HG03196 (cell line): ENCODE data around the gene S1PR1.
A peak's percentile ranks its signal among the peaks of the same experiment; 100 is the strongest.
"Not testable (repeated sequence)": the region's sequence is repeated elsewhere in the genome, so short reads cannot be mapped to it uniquely, and the experiment has no call there.

Source experiments
- ATAC-seq: cut with Tn5 transposase; IDR thresholded peaks from one replicate; pipeline ENCODE4 v1.9.1; 2021; ENCODE audit not compliant: unreplicated experiment

Gene S1PR1

DNA sequence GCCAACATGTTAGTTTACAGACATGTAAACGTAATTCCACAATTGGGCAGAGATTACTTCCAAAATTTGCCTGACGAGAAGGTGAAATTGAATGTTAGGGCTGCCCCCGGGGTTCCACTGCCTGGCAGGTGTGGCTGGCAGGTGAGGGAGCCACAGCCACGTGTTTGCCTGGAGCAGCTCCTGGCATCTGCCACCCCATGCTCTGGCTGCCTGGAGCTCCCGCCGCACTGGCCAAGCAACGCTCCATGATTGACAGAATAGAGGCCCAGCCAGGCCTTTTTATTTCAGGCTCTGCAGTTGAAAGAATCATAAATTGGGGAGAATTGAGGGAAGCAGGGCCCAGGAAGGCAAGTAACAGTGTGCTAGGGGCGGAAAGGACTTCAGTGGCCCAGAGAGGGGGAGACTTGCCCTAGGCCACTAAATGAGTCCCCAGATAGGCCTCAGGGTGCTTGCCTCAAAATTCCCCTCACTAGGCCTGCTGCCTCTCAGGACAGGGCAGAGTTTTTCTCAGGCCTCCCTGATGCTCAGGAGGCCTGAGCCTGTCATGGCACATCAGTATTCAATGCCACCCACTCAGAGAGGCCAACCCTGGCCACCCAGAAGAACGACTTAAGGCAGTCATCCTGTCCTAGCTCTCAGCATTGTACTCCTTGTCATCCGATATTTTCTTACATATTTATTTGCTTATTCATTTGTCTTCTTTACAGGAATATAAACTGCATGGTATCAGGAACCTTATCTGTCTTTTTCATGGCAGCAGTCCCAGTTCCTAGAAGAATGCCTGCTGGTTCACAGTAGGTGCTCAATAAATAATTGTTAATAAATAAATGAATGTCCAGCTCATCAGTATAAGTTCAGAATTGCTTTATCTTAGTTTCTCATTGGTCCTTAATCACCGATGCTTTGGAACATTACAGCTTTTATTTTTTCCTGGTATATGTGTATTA lies 16.6 kb upstream of the S1PR1 start:
- no peak for ATAC-seq

GRCh38 chr1:101220906-101221305 lies 15.9 kb upstream of the S1PR1 start:
- ATAC-seq = no peak

DNA sequence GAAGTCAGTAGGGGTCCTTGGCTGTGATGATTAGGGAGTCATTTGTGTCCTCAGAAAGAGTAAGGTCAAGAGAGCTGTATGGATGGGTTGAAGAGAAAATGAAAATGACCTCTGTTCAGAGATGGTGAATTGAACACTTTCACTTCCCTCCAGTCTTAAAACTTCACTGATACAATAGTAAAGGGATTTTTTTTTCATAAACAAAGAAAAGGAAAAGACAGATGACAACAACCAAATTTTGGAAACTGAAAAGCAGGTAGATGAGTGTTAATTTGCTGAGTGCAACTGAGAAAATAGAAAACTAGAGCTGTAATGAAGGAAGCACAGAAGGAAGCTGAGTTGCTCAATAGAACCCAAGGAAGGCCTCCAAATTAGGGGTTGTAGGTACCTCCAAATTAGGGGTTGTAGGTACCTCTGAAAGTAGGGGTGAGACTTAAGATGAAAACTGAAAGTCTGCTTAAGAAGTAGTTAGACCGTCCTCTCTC lies 14.8 kb upstream of the S1PR1 start:
- ATAC-seq = peak; percentile 98

- ATAC-seq = no peak
These were observed 9.0 kb upstream of the S1PR1 start for GRCh38 chr1:101227837-101228236.

DNA sequence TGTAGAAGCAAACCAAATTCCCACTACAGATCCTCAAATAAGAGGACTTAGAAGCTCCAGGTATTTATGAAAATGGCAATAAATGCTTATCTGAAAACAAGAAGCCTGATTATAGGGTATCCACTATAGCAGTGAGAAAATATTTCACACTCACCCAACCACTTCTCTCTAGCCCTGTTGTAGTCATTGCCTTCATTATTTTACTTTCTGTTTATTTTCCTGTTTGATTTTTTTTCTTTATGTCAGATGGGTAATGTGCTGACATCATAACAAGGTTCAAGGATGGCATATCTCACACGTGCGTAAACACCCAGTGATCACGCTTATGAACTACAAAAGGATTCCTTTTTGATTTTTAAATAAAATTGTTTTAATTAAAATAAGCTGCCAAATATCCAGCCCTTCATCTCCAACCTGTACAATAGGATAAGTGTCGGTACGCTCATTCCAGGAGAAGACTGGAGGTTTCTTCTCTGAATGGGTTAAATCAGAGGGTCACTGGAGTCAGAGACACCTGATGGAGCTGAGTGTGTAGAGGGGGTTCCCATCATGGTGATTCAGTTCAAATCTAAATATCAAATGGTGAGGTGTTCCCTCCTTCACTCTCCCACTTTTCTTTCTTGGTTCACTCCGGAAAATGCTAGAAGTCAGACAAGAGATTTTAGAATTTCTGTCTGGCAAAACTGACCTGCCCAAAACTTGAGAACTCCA lies 8.2 kb upstream of the S1PR1 start:
- ATAC-seq = no peak

DNA sequence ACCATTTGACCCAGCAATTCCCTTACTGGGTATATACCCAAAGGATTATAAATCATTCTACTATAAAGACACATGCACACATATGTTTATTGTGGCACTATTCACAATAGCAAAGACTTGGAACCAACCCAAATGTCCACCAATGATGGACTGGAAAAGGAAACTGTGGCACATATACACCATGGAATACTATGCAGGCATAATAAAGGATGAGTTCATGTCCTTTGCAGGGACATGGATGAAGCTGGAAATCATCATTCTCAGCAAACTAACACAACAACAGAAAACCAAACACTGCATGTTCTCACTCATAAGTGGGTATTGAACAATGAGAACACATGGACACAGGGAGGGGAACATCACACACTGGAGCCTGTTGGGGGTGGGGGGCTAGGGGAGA lies 4.6 kb upstream of the S1PR1 start:
- ATAC-seq = not testable (repeated sequence)

DNA sequence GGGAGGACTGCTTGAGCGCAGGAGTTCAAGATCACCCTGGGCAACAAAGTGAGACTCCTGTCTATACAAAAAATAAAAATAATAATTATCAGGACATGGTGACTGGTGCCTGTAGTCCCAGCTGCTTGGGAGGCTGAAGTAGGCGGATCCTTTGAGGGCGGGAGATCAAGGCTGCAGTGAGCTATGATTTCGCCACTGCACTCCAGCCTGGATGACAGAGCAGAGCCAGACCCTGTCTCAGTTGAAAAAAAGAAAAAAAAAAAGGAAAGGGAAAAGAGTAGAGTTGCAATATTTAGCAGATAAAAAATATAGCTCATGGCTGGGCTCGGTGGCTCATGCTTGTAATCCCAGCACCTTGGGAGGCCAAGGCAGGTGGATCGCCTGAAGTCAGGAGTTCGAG lies 3.3 kb upstream of the S1PR1 start:
- ATAC-seq = no peak

DNA sequence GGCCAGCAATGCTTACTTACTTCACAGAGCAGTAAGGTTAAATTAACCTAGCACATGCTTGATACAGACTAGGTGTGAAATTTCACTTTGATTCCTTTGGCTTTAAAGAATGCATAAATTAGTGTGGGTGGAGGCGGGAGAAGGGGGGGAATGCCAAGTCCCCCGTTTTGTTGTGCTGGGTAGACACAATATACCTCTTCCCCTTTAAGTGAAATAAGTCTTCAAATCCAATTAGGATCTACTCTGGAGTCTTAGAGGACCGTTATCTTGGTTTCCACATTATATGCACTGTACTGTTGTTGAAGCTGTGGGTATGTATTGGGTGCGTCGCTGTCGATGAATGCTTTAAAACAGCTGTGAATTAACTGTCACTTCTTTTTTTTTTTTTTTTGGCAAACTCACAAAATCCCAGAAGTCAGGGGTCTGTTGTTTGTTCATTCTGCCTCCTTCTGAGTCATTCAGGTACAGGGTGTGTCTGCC lies 1.6 kb upstream of the S1PR1 start:
- no peak for ATAC-seq

GRCh38 chr1:101235696-101236515 lies 913 bp upstream of the S1PR1 start:
- ATAC-seq = peak; percentile 47

- no peak for ATAC-seq
These were observed 514 bp downstream of the S1PR1 start for GRCh38 chr1:101237229-101237837.

DNA sequence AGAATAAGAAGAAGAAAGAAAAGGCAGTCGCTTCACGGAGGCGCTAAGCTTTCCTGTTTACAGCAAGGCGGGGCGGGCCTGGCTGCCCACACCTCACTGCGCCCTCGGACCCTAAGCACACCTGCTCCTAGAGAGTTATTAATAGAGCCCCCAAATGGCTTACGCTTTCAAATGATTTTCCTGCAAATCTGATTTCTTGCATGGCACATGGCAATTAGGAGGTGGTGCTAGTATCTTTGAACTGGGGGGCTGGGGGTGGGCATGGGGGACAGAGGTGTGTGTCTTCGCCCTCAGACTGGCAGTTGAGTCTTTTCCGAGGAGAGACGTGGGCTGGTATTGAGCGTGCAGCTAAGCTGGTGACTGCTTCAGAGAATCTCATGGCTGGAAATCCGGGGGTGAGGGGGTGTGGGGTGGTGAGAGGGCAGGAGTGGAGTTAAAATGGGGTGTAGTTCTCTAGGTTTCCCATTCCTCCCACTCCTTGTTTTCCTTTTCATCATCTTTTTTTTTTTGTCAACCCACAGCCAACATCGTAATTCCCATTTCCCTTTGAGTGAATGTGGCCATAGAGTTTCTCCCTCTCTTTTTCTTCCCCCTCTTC lies 1.3 kb downstream of the S1PR1 start:
- ATAC-seq = peak; percentile 15

DNA sequence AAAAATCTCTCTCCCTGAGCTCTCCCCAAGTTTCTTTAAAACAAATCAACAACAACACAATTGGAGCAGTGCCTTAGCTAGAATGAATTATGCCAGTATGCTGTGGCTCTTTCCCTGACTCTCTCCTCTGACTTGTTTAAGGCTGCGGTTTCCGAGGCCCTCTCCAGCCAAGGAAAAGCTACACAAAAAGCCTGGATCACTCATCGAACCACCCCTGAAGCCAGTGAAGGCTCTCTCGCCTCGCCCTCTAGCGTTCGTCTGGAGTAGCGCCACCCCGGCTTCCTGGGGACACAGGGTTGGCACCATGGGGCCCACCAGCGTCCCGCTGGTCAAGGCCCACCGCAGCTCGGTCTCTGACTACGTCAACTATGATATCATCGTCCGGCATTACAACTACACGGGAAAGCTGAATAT lies 1.9 kb downstream of the S1PR1 start:
- ATAC-seq = peak; percentile 32

- no peak for ATAC-seq
These were observed 2.5 kb downstream of the S1PR1 start for GRCh38 chr1:101239095-101240040.

DNA sequence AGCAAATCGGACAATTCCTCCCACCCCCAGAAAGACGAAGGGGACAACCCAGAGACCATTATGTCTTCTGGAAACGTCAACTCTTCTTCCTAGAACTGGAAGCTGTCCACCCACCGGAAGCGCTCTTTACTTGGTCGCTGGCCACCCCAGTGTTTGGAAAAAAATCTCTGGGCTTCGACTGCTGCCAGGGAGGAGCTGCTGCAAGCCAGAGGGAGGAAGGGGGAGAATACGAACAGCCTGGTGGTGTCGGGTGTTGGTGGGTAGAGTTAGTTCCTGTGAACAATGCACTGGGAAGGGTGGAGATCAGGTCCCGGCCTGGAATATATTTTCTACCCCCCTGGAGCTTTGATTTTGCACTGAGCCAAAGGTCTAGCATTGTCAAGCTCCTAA lies 3.2 kb downstream of the S1PR1 start:
- no peak for ATAC-seq

DNA sequence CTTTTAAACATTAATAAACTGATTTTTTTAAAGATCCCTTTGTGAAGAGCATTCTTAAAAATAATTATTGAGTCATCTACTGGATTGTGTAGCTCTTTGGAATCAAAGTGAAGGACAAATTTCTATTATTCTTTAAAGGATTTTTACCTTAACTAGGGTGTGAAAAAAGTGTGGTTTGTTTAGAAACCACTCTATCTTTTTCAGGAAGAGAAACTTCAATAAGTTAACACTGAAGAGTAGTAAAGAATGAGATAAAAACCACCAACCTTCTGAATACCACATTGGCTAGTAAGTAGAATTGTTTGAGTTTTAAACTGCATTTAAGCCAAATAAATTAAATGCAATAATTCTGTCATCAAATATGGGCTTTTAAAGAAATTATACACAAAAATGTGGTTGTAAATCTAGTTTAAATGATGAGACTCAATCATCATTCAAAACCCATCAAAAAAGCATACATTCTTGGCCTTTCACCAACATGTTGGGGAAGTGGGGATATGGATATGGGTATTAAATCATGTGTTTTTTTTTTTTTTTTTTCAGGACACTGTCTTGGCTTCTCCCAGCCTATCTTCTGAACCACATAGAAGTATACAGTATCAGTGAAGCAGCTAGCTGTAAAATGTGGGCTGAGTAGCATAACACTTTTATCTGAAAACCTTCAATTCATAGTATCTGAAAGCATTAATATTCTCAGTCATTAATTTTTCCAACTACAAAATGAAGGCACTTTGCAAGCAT lies 4.8 kb downstream of the S1PR1 start:
- peak; percentile 31 for ATAC-seq

- ATAC-seq = no peak
These were observed 5.7 kb downstream of the S1PR1 start for GRCh38 chr1:101242324-101243050.

GRCh38 chr1:101243751-101244150 lies 6.9 kb downstream of the S1PR1 start:
- no peak for ATAC-seq

GRCh38 chr1:101244842-101245241 lies 8.0 kb downstream of the S1PR1 start:
- no peak for ATAC-seq
